ENCODE results near the gene NRL. TPM values are rescaled to one million over a fixed set of nuclear protein-coding genes. Genes with fewer than 3 reads are reported as not detected.

NRL gene
- total and polyA plus RNA-seq, 10 of the 15 experiments (the other 5 are each of a cell fraction or from before 2014, with no cell fraction given) = 0.11 to 4.4 (median 2.2) TPM

DNA sequence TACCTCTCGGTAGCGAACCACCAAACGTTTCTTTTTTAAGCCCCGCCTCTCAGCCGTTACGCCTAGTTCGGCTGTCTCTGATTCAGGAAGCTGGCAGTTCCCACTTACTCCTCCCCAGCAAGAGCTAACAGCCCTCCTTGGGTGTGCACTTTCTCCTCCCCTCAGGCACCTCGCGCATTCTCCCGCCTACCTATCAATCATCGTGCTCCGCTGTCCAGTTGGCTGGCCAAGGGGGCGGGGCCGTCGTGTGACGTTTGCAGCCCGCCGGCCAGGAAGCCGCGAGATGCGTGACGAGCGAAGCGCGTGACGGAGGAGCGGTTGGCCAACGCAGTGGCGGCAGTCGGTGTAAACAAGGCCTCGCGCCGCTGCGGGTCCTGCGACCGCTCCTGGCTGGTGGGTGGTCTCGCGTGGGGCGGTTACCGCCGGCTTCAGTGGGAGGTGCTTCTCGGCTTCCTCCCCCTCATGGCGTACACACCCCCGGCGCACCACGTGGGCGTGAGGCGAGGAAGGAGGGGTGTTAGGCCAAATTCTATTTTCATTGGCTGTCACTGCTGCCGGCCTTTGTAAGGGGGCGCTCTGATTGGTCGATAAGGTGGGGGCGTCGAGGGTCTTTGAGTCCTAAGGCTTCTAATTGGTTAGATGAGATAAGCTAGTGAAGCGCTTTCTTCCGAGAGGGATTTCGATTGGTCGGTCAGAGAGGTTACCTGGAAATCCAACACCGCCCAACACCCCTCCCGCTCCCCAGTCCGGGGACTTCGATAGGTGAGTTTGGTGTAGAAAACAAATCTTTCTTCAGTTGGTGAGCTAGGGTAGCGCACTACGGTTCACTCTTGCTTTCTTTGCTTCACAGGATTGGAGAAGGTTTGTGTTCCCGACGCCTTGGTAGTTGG, at the start of gene NRL, which contains the start of gene DCAF11 (continued):
- TF ChIP-seq SUZ12 (IDR thresholded peaks at IDR 0.05; ENCODE audit: unreplicated experiment) (no peak), RBBP5 (conservative IDR thresholded peaks at IDR 0.05) (no peak), STAT3 (IDR thresholded peaks at IDR 0.05; ENCODE audit: low read depth, low read length) (no peak), ZNF384 (IDR thresholded peaks at IDR 0.05; ENCODE audit: borderline replicate concordance, low read depth, low read length) (no peak), ASH2L (IDR thresholded peaks at IDR 0.05; ENCODE audit: borderline replicate concordance, low read depth) (no peak), EGR1 (IDR thresholded peaks at IDR 0.05; ENCODE audit: borderline replicate concordance in 1 of 2, low read depth in 2 of 2, low read length in 2 of 2) (peak; percentile 45 to 88), JUNB (IDR thresholded peaks at IDR 0.05) (no peak), RFX5 (IDR thresholded peaks at IDR 0.05; ENCODE audit: low read depth, low read length) (peak; percentile 86), ZNF217 (IDR thresholded peaks at IDR 0.05) (no peak), CBX5 (IDR thresholded peaks at IDR 0.05; ENCODE audit: low read depth) (no peak), SIX5 (IDR thresholded peaks at IDR 0.05; ENCODE audit: low read depth, low read length, severe bottlenecking) (no peak), TCF12 (IDR thresholded peaks at IDR 0.05; ENCODE audit: low read depth, low read length) (no peak), MEF2B (IDR thresholded peaks at IDR 0.05; ENCODE audit: partially characterized antibody, poor library complexity, severe bottlenecking) (no peak)
- TF ChIP-seq, protein P1, sequence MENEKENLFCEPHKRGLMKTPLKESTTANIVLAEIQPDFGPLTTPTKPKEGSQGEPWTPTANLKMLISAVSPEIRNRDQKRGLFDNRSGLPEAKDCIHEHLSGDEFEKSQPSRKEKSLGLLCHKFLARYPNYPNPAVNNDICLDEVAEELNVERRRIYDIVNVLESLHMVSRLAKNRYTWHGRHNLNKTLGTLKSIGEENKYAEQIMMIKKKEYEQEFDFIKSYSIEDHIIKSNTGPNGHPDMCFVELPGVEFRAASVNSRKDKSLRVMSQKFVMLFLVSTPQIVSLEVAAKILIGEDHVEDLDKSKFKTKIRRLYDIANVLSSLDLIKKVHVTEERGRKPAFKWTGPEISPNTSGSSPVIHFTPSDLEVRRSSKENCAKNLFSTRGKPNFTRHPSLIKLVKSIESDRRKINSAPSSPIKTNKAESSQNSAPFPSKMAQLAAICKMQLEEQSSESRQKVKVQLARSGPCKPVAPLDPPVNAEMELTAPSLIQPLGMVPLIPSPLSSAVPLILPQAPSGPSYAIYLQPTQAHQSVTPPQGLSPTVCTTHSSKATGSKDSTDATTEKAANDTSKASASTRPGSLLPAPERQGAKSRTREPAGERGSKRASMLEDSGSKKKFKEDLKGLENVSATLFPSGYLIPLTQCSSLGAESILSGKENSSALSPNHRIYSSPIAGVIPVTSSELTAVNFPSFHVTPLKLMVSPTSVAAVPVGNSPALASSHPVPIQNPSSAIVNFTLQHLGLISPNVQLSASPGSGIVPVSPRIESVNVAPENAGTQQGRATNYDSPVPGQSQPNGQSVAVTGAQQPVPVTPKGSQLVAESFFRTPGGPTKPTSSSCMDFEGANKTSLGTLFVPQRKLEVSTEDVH (IDR thresholded peaks at IDR 0.05; ENCODE audit: low read depth, partially characterized antibody) = no peak
- TF ChIP-seq, protein P2, sequence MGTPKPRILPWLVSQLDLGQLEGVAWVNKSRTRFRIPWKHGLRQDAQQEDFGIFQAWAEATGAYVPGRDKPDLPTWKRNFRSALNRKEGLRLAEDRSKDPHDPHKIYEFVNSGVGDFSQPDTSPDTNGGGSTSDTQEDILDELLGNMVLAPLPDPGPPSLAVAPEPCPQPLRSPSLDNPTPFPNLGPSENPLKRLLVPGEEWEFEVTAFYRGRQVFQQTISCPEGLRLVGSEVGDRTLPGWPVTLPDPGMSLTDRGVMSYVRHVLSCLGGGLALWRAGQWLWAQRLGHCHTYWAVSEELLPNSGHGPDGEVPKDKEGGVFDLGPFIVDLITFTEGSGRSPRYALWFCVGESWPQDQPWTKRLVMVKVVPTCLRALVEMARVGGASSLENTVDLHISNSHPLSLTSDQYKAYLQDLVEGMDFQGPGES (IDR thresholded peaks at IDR 0.05) = peak; percentile 97

All from GM12878 (cell line).